ENCODE data around the gene SLC2A5.

SLC2A5 gene

DNA sequence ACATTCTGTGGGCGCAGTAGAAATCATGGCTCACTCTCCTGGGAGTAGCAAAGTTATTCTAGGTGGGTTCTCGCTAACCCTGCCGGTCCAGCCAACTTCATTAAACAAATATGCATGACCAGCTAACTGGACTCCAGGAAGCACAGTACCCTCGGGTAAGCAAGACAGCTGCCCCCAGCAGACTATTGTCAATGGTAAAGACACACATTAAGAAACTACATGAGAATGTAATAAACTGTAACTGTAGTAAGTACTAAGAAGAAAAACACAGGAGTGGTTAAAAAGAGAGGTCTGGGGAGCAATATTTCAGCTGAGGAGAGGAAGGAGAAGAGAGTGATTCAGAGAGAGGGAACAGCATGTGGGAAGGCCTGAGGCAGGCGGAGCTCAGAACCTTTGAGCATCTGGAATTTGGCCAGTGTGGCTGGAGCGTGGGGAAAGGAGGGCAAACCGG lies 7.4 kb downstream of the SLC2A5 start:
- no peak for DNase-seq

DNA sequence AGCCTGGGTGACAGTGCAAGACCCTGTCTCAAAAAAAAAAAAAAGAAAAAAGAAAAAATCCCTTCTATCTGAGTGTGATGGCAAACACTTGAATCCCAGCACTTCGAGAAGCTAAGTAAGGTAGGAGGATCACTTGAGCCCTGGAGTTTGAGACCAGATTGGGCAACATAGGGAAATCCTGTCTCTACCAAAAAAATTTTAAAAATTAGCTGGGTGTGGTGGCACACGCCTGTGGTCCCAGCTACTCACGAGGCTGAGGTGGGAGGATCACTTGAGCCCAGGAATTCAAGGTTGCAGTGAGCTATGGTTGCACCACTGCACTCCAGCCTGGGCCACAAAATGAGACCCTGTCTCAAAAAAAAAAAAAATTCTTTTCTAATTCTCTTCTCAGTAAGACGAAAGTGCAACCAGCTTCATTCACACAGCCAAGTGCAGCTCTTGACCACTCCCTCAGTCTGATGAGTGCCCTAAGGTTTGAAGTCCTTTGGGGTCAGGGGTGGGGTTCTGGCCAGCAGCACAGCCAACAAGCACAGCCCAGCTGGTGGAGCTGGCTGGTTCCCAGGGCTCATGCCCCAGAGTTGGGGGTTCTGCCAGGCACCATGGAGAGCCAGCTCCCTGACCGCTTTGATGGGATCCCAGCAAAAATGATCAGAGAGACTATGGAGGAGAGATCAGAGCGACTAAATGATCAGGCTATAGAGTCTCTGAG lies 8.0 kb downstream of the SLC2A5 start:
- peak; percentile 13 to 25 for DNase-seq

DNA sequence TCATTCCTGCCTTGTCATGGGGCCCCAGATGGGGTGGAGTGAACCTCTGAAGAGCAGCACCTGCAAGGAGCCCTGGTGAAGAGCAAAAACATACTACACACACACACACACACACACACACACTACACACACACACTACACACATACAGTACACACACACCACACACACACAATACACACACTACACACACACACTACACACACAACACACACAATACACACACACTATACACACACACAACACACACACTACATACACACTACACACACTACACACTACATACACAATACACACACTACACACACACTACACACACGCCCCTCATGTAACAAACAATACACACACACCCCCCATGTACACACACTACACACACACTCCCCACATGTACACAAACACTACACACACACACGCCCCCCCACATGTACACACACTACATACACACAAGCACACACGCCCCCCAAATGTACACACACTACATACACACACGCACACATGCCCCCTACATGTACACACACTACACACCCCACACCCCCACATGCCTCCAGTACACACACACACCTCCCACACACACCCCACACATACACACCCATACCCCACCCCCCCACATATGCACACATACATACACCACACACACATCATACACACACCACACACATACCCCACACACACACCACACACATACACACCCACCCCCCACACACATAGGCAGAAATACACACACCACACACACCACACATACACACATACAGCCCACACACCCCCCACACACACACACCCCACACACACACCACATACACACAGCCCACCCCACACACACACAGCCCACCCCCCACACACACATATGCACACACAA lies 9.3 kb downstream of the SLC2A5 start:
- no peak for DNase-seq

GRCh38 chr1:9058465-9058864 lies 11.0 kb downstream of the SLC2A5 start:
- DNase-seq: peak; percentile 41 to 72

- DNase-seq: no peak
Observed at GRCh38 chr1:9057851-9058250, 11.6 kb downstream of the SLC2A5 start.

- no peak for DNase-seq
Observed at GRCh38 chr1:9052272-9053049, 17.0 kb downstream of the SLC2A5 start.

DNA sequence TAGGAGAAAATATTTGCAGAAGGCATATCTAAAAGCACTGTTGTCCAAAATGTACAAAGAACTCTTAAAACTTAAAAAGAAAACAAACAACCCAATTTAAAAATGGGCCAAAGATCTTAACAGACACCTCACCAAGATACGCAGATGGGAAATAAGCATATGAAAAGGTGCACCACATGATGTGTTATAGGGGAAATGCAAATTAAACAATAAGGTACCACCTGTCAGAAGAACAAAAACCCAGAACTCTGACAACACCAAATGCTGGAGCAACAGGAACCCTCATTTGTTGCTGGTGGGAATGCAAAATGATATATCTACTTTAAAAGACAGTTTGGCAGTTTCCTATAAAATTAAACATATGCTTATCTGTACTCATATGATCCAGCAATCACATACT lies 18.1 kb downstream of the SLC2A5 start:
- DNase-seq: no peak

GRCh38 chr1:9050803-9051202 lies 18.6 kb downstream of the SLC2A5 start:
- no peak for DNase-seq

- DNase-seq: no peak
Observed at GRCh38 chr1:9048551-9048950, 20.9 kb downstream of the SLC2A5 start.

DNA sequence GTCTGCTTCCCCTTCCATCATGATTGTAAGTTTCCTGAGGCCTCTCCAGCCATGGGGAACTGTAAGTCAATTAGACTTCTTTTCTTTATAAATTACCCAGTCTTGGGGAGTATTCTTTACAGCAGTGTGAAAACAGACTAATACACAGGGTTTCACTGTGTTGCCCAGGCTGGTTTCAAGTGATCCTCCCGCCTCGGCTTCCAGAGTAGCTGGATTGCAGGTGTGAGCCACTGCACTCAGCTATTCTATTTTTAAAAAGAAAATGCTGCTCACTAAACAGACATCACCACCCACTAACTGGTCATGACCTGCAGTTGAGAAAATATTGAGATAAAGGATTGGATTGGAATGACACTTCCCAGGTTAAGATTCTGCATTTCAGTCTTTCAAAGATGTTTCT lies 22.4 kb downstream of the SLC2A5 start:
- no peak for DNase-seq

DNA sequence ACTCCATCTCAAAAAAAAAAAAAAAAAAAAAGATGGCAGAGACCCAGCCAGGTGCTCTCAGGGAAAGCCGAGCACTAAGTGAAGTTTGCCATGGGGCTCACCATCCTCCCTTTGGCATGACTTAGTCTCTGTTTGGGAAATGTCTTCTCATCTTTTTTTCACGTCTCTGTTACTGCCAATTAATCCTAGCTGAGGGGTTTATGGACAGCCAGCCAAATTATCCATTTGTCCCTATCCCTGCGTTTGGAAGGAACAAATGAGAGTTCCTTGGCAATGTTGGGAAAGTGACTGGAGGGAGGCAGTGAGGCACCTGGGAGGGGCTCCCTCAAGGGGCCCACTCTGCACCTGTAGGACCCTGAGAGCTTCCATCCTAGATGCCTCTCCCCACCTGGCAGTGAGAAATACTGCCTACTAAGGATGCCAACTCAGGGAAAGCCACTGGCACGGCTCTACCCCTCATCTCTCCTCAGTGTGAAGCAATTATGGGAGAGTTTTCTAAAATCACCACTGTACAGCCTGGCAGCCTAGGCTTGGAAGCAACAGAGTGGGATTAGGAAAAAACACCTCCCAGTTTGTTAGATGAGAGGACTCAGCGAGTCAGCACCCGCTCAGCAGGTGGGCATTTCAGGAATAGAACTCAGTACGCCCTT lies 23.4 kb downstream of the SLC2A5 start:
- no peak for DNase-seq

DNA sequence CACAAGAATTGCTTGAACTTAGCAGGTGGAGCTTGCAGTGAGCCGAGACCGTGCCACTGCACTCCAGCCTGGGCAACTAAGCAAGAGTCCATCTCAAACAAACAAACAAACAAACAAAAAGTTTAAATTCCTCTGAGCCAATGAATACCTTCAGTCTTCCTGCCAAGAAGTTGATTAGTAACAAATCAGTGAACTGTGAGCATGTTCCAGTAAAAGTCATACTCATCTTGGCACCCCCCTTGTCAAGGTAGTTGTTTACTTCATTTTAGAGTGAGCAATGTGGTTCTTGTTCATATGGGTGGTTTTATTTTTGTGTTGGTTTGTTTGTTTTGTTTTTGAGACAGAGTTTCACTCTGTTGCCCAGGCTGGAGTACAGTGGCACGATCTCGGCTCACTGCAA lies 25.2 kb downstream of the SLC2A5 start:
- DNase-seq: no peak

- DNase-seq: no peak
Observed at GRCh38 chr1:9042272-9042671, 27.2 kb downstream of the SLC2A5 start.

DNA sequence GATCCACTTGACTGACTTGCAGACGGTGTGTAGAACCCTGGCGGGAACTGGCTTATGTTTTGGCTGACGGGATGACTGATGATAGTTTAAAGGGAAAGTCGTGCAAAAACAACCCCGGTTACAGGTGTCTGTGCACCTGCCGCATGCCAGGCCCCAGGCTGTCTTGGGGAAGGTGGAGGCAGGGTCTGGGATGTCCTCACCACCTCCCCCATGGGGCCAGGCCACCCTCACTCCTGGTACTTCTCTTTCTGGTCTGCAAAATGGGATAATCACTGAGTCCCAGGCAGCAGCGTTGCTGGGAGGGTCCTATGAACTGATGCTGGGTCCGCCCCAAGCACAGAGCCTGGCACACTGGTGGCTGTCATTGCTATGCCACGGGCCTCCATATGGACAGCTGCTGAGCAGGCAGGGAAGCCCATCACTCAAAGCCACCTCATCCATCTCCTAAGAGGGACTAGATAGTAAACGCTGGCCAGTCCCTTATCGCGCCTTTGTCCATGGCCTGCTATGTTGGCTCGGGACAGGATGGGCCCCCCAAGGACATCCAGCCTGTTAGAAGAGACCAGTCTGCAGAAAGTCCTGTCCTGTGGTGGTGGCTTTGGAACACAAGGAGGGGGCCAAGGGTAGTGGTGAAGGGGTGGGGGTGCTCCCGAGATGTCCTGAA lies 28.2 kb downstream of the SLC2A5 start:
- no peak for DNase-seq

GRCh38 chr1:9040659-9041030 lies 28.8 kb downstream of the SLC2A5 start:
- no peak for DNase-seq

DNA sequence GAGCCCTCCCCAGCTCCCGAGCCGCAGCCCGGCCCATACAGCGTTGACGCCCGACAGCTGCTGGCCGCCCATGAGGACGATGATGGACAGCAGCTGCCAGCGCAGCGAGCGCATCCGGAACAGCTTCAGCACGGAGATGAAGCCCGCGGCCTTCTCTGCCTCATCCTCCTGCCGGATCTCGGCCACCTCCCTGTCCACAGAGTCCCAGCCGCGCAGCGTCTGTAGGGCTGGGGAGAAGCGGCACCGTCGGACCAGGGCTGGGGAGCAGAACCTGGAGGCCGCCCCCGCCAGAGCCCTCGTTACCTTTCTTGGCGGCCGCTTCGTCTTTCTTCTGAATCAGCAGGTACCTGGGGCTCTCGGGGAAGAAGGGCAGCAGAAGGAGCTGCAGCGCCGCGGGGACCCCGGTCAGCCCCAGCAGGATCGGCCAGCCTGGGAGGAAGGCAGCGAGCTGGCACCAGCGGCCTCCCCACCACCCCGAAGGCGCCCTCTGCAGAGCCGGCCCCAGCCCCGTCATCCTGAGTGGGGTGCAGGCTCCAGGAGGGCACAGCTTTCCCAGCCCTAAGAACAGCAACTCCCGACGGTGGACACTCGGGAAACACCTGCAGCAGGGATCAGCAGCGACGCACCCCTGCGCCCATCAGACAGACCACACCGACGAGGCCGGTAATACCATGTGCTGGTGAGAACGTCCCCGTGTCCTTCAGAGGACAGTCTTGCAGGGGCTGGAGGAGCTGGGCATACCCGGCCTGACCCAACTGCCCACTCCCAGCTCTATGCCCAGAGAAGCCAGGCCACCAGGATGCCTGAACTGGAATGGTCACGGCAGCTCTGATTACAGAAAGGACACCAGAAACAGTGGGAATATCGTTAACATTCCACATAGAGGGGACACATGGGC lies 29.4 kb downstream of the SLC2A5 start:
- no peak for DNase-seq

- no peak for DNase-seq
Observed at GRCh38 chr1:9038881-9039760, 30.3 kb downstream of the SLC2A5 start.

- no peak for DNase-seq
Observed at GRCh38 chr1:9038338-9038650, 31.1 kb downstream of the SLC2A5 start.

- no peak for DNase-seq
Observed at GRCh38 chr1:9037476-9038337, 31.7 kb downstream of the SLC2A5 start.
